Fibroblast of mammary gland (primary cell): ENCODE data around the gene UNC50.

Experiments used
- DNase-seq: peaks from one replicate; pipeline ENCODE4 v3.0.0-alpha.2; 2010; ENCODE audit warnings: low read depth
- H3K4me3 ChIP-seq: 2 replicates; pipeline ENCODE4 v1.5.1; 2011; ENCODE audit warnings: low read depth, mild to moderate bottlenecking, low read length, moderate library complexity; ENCODE audit not compliant: control insufficient read depth
- CTCF ChIP-seq: conservative IDR thresholded peaks from 2 replicates; pipeline ENCODE4 v1.5.1; 2011; ENCODE audit warnings: low read depth, low read length, inconsistent platforms; ENCODE audit not compliant: control insufficient read depth, insufficient read depth

UNC50 gene

GRCh38 chr2:98608116-98608961, at the start of gene UNC50, which contains the start of gene COA5:
Gene UNC50, plus strand, starts transcription at chr2:98608589. Its CDS starts 1,171 bp downstream, at chr2:98609760.
Gene COA5, minus strand, starts transcription at chr2:98608512. Its CDS starts 107 bp downstream, at chr2:98608405.
- TF ChIP-seq CTCF: no peak
- peak; percentile 87 for DNase-seq
- H3K4me3 ChIP-seq: peak within 1 kb of the TSS; percentile 85

DNA sequence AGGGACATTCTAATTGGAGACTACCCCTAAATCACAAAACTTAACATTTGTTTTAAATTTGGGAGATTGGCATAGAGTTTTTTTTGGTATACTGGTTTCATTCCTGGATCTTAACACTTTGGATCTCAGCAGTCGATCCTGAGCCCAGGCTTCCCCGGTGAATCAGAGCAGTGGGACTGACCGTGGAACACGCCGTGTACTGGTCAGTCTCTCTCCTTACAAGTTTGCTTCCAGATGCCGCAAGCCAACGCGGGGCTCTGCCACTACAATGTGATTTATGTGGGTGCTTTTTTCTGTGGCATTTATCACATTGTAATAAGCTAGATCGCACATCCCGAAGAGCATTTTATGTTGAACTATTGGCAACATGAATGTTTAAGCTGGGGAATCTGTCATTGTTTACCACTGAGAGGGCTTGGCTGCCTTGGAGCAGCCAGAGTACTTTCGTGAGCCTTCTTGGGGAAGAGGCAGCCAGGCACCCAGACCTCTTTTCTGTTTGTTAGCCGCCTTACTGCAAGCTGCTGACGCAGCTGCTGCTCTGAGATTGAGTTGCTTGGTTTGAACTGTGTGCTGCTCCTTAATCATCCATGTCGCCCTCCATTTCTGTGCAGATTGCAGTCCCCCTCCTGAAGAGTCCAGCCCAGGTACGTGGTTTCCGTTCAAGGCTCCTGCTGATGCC, 49.4 kb upstream of the UNC50 start:
- peak; percentile 13 for DNase-seq
- H3K4me3 ChIP-seq: no peak overlapping the region
- no peak for TF ChIP-seq CTCF

DNA sequence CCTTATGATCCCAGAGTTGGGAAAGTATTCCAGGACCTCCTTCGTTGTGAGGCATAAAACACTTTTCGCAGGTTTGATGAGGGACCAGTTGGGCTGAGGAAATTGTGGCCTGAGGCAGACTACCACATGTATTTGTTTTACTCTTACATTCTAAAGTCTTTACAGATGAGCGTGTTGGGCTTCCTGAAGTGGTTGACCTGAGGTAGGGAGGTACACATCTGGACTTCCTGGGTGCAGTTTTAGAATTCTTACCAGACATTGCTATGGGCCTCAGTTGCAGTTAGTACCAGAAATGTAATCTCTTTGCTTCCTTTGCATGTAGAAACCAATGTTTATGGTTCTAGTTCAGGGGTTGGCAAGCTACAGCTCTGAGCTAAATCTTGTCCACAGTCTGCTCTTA, 48.8 kb upstream of the UNC50 start:
- no peak for TF ChIP-seq CTCF
- no peak overlapping the region for H3K4me3 ChIP-seq
- no peak for DNase-seq

DNA sequence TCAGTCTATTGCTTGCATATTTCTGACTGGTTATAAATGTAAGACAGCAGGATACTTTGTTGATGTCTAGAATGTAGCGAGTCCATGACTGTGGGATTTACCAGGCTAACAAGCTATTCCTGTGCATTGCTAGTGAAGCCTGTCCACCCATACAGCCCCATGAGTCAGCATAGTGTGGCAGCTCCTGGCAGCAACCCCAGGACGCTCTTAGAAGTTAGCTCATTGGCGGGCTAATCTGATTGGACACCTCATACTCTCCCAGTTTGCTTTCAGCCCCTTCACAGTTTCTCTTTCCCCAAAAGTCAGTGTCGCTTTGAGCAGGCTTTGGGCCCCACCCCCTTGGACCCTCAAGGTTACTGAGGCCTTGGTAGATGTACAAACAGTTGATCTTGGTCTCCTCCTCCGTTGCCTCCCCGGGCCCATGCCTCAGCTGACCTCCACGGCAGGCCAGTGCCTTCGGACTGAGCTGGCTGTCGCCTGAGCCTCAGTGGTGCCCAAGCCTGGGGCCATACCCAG, 48.1 kb upstream of the UNC50 start:
- no peak overlapping the region for H3K4me3 ChIP-seq
- TF ChIP-seq CTCF: no peak
- peak; percentile 92 for DNase-seq

GRCh38 chr2:98561018-98561417, 47.4 kb upstream of the UNC50 start:
- no peak for DNase-seq
- TF ChIP-seq CTCF: no peak
- H3K4me3 ChIP-seq: no peak overlapping the region

DNA sequence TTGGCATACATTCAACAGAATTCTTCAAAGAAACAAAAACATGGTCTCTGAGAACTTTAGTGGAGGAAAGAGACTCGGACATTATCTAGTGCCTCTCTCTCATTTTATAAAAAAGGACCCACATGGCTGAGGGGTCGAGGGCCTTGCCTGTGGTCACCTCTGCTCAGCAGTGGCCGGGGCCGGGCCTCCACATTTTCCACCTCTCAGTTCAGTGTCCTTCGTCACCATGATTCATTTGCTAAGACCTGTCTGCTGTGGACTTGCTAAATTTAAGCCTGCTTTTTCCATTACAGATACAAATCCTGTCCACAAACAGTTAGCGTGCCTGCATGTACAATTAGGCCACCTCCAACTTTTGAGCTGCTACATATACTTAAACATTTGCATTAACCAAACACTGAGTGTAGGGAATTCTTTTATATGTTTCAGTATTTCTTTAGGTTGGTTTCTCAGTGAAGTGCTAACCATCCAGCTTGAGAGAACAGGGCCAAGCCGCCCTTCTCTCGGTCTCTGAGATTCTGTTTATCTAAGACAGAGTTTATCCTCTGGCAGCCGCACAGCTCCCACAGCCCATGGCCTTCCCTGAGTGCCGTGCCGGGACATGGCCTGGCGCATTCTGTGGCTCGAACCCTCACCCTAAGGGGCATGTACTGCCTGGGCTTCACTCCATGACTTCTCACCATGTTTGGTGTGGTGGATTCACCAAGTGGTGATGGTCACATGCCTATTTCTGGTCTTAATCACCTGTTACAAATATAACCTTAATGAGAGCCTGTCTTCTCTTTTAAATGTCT, 46.3 kb upstream of the UNC50 start:
- no peak for TF ChIP-seq CTCF
- no peak overlapping the region for H3K4me3 ChIP-seq
- DNase-seq: no peak
